EL (cell line): ENCODE data around the gene HTD2.

Source experiments
- DNase-seq: peaks from one replicate; pipeline ENCODE4 v3.0.0-alpha.2; 2016

Gene HTD2

GRCh38 chr3:58293516-58293915, 12.8 kb upstream of the HTD2 start:
- no peak for DNase-seq

- no peak for DNase-seq
Observed at GRCh38 chr3:58296269-58296668, 10.1 kb upstream of the HTD2 start.

GRCh38 chr3:58296843-58297242, 9.5 kb upstream of the HTD2 start:
- no peak for DNase-seq

GRCh38 chr3:58298190-58298589, 8.1 kb upstream of the HTD2 start:
- DNase-seq: no peak

- no peak for DNase-seq
Observed at GRCh38 chr3:58299075-58299474, 7.2 kb upstream of the HTD2 start.

- DNase-seq: peak; percentile 36
Observed at GRCh38 chr3:58299839-58300516, 6.3 kb upstream of the HTD2 start.

GRCh38 chr3:58307639-58308215, 1.4 kb downstream of the HTD2 start:
- DNase-seq: peak; percentile 56

GRCh38 chr3:58308728-58309127, 2.4 kb downstream of the HTD2 start:
- DNase-seq: no peak

- DNase-seq: no peak
Observed at GRCh38 chr3:58317811-58318210, 11.5 kb downstream of the HTD2 start.

GRCh38 chr3:58321791-58322190, 15.5 kb downstream of the HTD2 start:
- no peak for DNase-seq

- no peak for DNase-seq
Observed at GRCh38 chr3:58322793-58323192, 16.5 kb downstream of the HTD2 start.

GRCh38 chr3:58323529-58324390, 17.4 kb downstream of the HTD2 start:
- no peak for DNase-seq

GRCh38 chr3:58324391-58325390, 18.4 kb downstream of the HTD2 start:
- DNase-seq: no peak

GRCh38 chr3:58325525-58325992, 19.2 kb downstream of the HTD2 start:
- peak; percentile 8 for DNase-seq

GRCh38 chr3:58326267-58326900, 20.1 kb downstream of the HTD2 start:
- DNase-seq: no peak

GRCh38 chr3:58329150-58329921, 23.0 kb downstream of the HTD2 start:
- no peak for DNase-seq

GRCh38 chr3:58329922-58330413, 23.6 kb downstream of the HTD2 start:
- DNase-seq: no peak

GRCh38 chr3:58331593-58332152, 25.4 kb downstream of the HTD2 start:
- no peak for DNase-seq

- peak; percentile 77 for DNase-seq
Observed at GRCh38 chr3:58332575-58333188, 26.4 kb downstream of the HTD2 start, which contains the start of gene PXK. PXK (plus strand) TSS chr3:58332892; CDS start chr3:58332989, 97 bp downstream.
